A673 (cell line): ENCODE data around the gene RTN4IP1.

Experiments
- EZH2 ChIP-seq: fragments of 200-600 bp; sonication (generic); IDR thresholded peaks from 2 replicates; pipeline ENCODE4 v1.6.1; 2017; ENCODE audit warnings: borderline replicate concordance, low read depth, mild to moderate bottlenecking, mixed read lengths, antibody characterized with exemption, low read length; ENCODE audit not compliant: poor library complexity, severe bottlenecking
- TF ChIP-seq, protein P1 (sequence below): fragments of 300-800, 200-600 bp; sonication (generic); conservative IDR thresholded peaks from 2 replicates; pipeline ENCODE4 v1.5.1; 2017; ENCODE audit warnings: low read depth, mild to moderate bottlenecking, antibody characterized with exemption, low read length, moderate library complexity, mixed read lengths

DNA sequence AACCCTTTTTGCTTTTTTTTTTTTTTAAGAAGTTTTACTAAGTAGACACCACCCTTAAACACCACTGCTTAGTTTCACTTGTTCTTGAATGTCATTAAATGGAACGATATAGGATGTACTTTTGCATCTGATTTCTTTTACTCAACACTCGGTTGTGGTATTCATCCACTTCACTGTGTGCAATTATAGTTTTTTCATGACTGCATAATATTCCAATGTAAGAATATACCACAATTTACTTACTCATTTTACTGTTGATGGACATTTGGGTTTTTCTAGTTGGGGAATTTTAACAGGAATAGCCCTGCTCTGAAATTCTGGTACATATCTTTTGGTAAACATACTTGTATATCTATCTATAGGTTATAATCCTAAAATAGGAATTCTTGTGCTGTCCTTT, 29.9 kb downstream of the RTN4IP1 start:
- TF ChIP-seq, protein P1, sequence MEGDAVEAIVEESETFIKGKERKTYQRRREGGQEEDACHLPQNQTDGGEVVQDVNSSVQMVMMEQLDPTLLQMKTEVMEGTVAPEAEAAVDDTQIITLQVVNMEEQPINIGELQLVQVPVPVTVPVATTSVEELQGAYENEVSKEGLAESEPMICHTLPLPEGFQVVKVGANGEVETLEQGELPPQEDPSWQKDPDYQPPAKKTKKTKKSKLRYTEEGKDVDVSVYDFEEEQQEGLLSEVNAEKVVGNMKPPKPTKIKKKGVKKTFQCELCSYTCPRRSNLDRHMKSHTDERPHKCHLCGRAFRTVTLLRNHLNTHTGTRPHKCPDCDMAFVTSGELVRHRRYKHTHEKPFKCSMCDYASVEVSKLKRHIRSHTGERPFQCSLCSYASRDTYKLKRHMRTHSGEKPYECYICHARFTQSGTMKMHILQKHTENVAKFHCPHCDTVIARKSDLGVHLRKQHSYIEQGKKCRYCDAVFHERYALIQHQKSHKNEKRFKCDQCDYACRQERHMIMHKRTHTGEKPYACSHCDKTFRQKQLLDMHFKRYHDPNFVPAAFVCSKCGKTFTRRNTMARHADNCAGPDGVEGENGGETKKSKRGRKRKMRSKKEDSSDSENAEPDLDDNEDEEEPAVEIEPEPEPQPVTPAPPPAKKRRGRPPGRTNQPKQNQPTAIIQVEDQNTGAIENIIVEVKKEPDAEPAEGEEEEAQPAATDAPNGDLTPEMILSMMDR: no peak
- no peak for TF ChIP-seq EZH2
